BE2C (cell line): ENCODE measurements around the gene DUT.

Experiments used
- DNase-seq: peaks from one replicate; pipeline ENCODE4 v3.0.0-alpha.2; 2020
- H3K27me3 ChIP-seq: fragments of 250-450 bp; sonication (Bioruptor Pico); 2 replicates; pipeline ENCODE4 v1.5.1; 2020; ENCODE audit warnings: mild to moderate bottlenecking
- H3K36me3 ChIP-seq: fragments of 250-450 bp; sonication (Bioruptor Pico); 2 replicates; pipeline ENCODE4 v1.5.1; 2020; ENCODE audit warnings: mild to moderate bottlenecking
- H3K4me1 ChIP-seq: fragments of 250-450 bp; sonication (Bioruptor Pico); 2 replicates; pipeline ENCODE4 v1.5.1; 2020
- H3K4me3 ChIP-seq: 2 replicates; pipeline ENCODE4 v1.5.1; 2011; ENCODE audit warnings: low read depth, low read length
- H3K9me3 ChIP-seq: fragments of 250-450 bp; sonication (Bioruptor Pico); 2 replicates; pipeline ENCODE4 v1.5.1; 2020
- CTCF ChIP-seq: IDR thresholded peaks from 2 replicates; pipeline ENCODE4 v1.5.1; 2012; ENCODE audit warnings: mild to moderate bottlenecking, low read depth, low read length

The DUT gene

GRCh38 chr15:48289628-48290027 is 41.6 kb upstream of the DUT start:
- Histone ChIP-seq H3K4me3 (no peak overlapping the region), H3K27me3 (no peaks in the 10 kb centered on the region), H3K36me3 (no peaks in the 10 kb centered on the region), H3K4me1 (no peaks in the 10 kb centered on the region), H3K9me3 (no peaks in the 10 kb centered on the region)
- TF ChIP-seq CTCF: no peak
- DNase-seq: no peak

- H3K4me3 ChIP-seq: no peak overlapping the region
- no peaks in the 10 kb centered on the region for H3K36me3 ChIP-seq
- H3K27me3 ChIP-seq: no peaks in the 10 kb centered on the region
- H3K9me3 ChIP-seq: no peaks in the 10 kb centered on the region
- no peak for TF ChIP-seq CTCF
- no peaks in the 10 kb centered on the region for H3K4me1 ChIP-seq
- DNase-seq: no peak
These were observed 38.8 kb upstream of the DUT start for GRCh38 chr15:48292458-48292857.

- no peak; the same call in 1 of the 2 replicates for TF ChIP-seq CTCF
These were observed 33.6 kb upstream of the DUT start for GRCh38 chr15:48297668-48298067.

GRCh38 chr15:48298914-48299313 is 32.3 kb upstream of the DUT start:
- H3K4me3 ChIP-seq: no peak overlapping the region
- no peak for DNase-seq
- no peaks in the 10 kb centered on the region for H3K36me3 ChIP-seq
- H3K9me3 ChIP-seq: no peaks in the 10 kb centered on the region
- no peak for TF ChIP-seq CTCF
- no peaks in the 10 kb centered on the region for H3K4me1 ChIP-seq
- no peaks in the 10 kb centered on the region for H3K27me3 ChIP-seq

More at GRCh38 chr15:48297668-48298067, 33.6 kb upstream of the DUT start:
- Histone ChIP-seq H3K36me3 (no peaks in the 10 kb centered on the region), H3K27me3 (no peaks in the 10 kb centered on the region), H3K4me3 (no peak overlapping the region), H3K9me3 (no peaks in the 10 kb centered on the region), H3K4me1 (no peaks in the 10 kb centered on the region)
- no peak for DNase-seq

- TF ChIP-seq CTCF: no peak
These were observed 31.2 kb upstream of the DUT start for GRCh38 chr15:48300038-48300437.

GRCh38 chr15:48304398-48304797 is 26.8 kb upstream of the DUT start:
- Histone ChIP-seq H3K9me3 (no peaks in the 10 kb centered on the region), H3K36me3 (no peaks in the 10 kb centered on the region), H3K4me1 (no peaks in the 10 kb centered on the region), H3K4me3 (no peak overlapping the region), H3K27me3 (no peaks in the 10 kb centered on the region)
- DNase-seq: no peak
- TF ChIP-seq CTCF: no peak

More at GRCh38 chr15:48300038-48300437, 31.2 kb upstream of the DUT start:
- no peak overlapping the region for H3K4me3 ChIP-seq
- no peaks in the 10 kb centered on the region for H3K4me1 ChIP-seq
- no peaks in the 10 kb centered on the region for H3K9me3 ChIP-seq
- H3K36me3 ChIP-seq: no peaks in the 10 kb centered on the region
- H3K27me3 ChIP-seq: no peaks in the 10 kb centered on the region
- DNase-seq: no peak
